ENCODE measurements around the gene FAM171A2. TPM values are rescaled to one million over a fixed set of nuclear protein-coding genes. Genes with fewer than 3 reads are reported as not detected.

FAM171A2 gene
- total RNA-seq, 1 donor, result 4.3 TPM

DNA sequence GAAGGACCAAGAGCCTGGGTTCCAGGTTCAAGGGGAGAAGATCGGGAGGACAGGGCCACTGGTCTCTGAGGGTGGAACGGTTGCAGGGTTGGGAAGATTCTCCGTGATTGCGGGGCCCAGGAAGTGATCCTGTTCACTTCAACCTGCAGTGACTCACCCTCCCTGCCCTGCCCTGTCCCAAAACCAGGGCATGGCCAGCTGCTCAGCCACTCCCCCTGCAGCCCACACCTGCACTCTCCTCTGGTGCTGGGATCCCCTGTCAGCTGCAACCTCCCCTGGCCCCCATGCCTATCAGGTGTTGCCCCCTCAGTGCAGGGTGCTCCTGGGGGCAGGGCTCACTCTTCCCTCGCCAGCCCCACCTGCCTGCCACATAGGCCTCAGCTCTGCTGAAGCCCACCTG is 54.2 kb downstream of the FAM171A2 start:
- TF ChIP-seq, protein P1, sequence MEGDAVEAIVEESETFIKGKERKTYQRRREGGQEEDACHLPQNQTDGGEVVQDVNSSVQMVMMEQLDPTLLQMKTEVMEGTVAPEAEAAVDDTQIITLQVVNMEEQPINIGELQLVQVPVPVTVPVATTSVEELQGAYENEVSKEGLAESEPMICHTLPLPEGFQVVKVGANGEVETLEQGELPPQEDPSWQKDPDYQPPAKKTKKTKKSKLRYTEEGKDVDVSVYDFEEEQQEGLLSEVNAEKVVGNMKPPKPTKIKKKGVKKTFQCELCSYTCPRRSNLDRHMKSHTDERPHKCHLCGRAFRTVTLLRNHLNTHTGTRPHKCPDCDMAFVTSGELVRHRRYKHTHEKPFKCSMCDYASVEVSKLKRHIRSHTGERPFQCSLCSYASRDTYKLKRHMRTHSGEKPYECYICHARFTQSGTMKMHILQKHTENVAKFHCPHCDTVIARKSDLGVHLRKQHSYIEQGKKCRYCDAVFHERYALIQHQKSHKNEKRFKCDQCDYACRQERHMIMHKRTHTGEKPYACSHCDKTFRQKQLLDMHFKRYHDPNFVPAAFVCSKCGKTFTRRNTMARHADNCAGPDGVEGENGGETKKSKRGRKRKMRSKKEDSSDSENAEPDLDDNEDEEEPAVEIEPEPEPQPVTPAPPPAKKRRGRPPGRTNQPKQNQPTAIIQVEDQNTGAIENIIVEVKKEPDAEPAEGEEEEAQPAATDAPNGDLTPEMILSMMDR (IDR thresholded peaks at IDR 0.05; ENCODE audit: extremely low read depth, low read depth, low read length), result no peak
- H3K4me1 ChIP-seq (ENCODE audit: insufficient read depth, low read length), result no peaks in the 10 kb centered on the region
- no peak overlapping the region for H3K4me3 ChIP-seq (ENCODE audit: insufficient read depth, low read length)
- peaks cover 22% of the 10 kb centered on the region for H3K27me3 ChIP-seq (ENCODE audit: insufficient read depth, low read length)
- DNase-seq (ENCODE audit: insufficient read length, low spot score, missing footprints), result peak; percentile 72
- H3K27ac ChIP-seq (ENCODE audit: low read depth, low read length), result no peak overlapping the region
- no peak overlapping the region for H2AFZ ChIP-seq (ENCODE audit: low read length)
- H3K36me3 ChIP-seq (ENCODE audit: insufficient read depth, low read length), result no peaks in the 10 kb centered on the region
- no peaks in the 10 kb centered on the region for H3K9me3 ChIP-seq (ENCODE audit: low read depth, low read length)
- H4K20me1 ChIP-seq (ENCODE audit: insufficient read depth, low read length), result no peaks in the 10 kb centered on the region
- no peak overlapping the region for H3K4me2 ChIP-seq (ENCODE audit: insufficient read depth, low read length)
- H3K79me2 ChIP-seq (ENCODE audit: insufficient read depth, low read length), result no peaks in the 10 kb centered on the region

DNA sequence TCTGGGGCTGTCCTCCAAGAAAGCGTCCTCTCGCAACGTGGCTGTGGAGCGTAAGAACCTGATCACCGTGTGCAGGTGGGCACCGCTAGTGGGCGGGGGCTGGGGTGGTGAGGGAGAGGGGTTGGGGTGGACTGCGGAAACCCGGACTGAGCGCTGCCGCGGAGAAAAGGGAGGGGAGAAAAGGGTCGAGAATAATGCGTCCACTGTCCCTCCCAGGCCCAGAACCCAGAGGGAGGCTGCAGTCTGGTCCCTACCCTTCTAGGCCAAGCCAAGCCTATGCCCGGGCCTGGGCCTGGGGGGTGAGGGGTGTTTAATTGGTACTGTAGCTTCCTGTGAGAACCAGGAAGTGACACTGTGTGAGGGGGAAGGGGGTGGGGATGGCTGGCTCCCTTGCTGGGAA is 54.8 kb downstream of the FAM171A2 start:
- TF ChIP-seq, protein P1 (IDR thresholded peaks at IDR 0.05; ENCODE audit: extremely low read depth, low read depth, low read length), result no peak
- H3K4me2 ChIP-seq (ENCODE audit: insufficient read depth, low read length), result no peak overlapping the region

DNA sequence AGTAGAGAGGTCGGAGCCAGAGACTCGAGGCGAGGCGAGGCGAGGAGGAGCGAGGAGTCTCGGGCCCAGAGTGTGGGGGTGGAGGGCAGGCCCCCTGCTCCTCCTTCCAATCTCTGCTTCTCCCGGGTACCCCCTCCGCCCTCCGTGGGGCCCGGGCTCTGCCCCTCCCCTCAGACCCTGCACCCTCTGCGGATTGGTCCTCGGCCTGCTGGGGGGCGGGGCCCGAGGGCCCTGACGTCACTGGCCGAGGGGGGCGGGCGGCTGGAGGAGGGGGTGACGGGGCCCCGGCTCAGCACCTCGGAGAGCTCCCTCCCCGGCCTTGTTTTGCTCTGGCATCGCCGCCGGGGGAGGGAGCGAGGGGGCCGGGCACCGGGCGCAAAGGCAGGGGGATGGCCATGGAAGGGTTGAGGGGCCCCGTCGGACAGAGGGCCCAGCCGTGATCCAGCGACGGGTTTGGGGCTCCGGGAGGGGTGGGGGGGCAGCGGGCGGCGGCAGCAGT is 55.3 kb downstream of the FAM171A2 start, which contains the start of gene RUNDC3A:
RUNDC3A (plus strand) TSS at position 282 of the 499 bp plus-strand sequence. CDS start 232 bp downstream, outside the sequence.
- peak; percentile 100 for DNase-seq (ENCODE audit: insufficient read length, low spot score, missing footprints)
- Histone ChIP-seq H2AFZ (ENCODE audit: low read length) (no peak within 1 kb of the TSS), H3K27me3 (ENCODE audit: insufficient read depth, low read length) (peaks cover 14% of the 10 kb centered on the region), H3K4me2 (ENCODE audit: insufficient read depth, low read length) (peak within 1 kb of the TSS; percentile 73), H3K27ac (ENCODE audit: low read depth, low read length) (no peak within 1 kb of the TSS), H3K36me3 (ENCODE audit: insufficient read depth, low read length) (no peaks in the 10 kb centered on the region), H4K20me1 (ENCODE audit: insufficient read depth, low read length) (no peaks in the 10 kb centered on the region), H3K4me3 (ENCODE audit: insufficient read depth, low read length) (peak within 1 kb of the TSS; percentile 56), H3K9me3 (ENCODE audit: low read depth, low read length) (no peaks in the 10 kb centered on the region), H3K79me2 (ENCODE audit: insufficient read depth, low read length) (no peaks in the 10 kb centered on the region), H3K4me1 (ENCODE audit: insufficient read depth, low read length) (no peaks in the 10 kb centered on the region)
- TF ChIP-seq, protein P1 (IDR thresholded peaks at IDR 0.05; ENCODE audit: extremely low read depth, low read depth, low read length), result no peak

More for the DNA sequence above, 54.8 kb downstream of the FAM171A2 start:
- DNase-seq (ENCODE audit: insufficient read length, low spot score, missing footprints), result peak; percentile 42
- Histone ChIP-seq H3K9me3 (ENCODE audit: low read depth, low read length) (no peaks in the 10 kb centered on the region), H3K27me3 (ENCODE audit: insufficient read depth, low read length) (peaks cover 16% of the 10 kb centered on the region), H4K20me1 (ENCODE audit: insufficient read depth, low read length) (no peaks in the 10 kb centered on the region), H3K79me2 (ENCODE audit: insufficient read depth, low read length) (no peaks in the 10 kb centered on the region), H3K4me1 (ENCODE audit: insufficient read depth, low read length) (no peaks in the 10 kb centered on the region), H3K36me3 (ENCODE audit: insufficient read depth, low read length) (no peaks in the 10 kb centered on the region), H2AFZ (ENCODE audit: low read length) (no peak overlapping the region), H3K4me3 (ENCODE audit: insufficient read depth, low read length) (no peak overlapping the region), H3K27ac (ENCODE audit: low read depth, low read length) (no peak overlapping the region)

DNA sequence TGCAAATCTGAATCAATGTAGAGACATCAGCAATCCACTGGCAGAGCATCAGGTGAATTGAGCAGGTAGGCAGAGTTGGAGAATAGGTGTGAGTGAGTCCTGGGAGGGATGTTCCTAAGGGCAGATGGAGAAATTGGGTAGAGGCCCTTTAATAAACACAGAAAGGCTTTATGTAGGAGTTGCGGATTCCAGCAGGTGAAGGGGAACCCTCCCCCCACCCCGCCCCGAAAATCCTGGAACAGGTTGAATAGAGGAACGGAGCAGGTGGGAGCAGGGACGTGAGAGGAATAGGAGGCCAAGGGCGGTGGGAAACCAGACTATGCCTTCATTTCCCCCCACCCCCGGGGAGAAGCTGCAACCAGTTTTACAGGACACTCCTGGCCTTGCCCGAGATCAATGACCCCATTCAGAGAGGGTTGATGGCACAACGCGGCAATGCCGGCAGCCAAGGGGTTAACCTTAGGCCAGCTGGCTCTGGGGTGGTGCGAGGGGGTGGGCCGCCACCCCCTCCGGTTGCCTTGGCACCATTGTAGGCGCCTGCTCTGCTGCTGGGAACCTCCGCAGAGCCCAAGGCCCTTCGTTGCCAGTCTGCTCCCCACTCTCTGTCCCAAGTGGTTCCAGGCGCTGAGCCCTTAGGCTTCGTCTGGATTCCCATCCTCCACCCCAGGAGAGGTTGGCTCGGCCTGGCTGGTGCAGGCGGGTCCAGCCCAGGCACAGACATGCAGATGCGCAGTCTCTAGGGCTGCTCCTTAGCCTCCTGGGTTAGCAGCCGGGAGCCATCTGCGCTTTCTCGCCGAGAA is 56.1 kb downstream of the FAM171A2 start:
- H3K4me3 ChIP-seq (ENCODE audit: insufficient read depth, low read length), result no peak overlapping the region
- TF ChIP-seq, protein P1 (IDR thresholded peaks at IDR 0.05; ENCODE audit: extremely low read depth, low read depth, low read length), result no peak
- no peak overlapping the region for H3K4me2 ChIP-seq (ENCODE audit: insufficient read depth, low read length)

More for the DNA sequence above, 56.1 kb downstream of the FAM171A2 start:
- no peak overlapping the region for H2AFZ ChIP-seq (ENCODE audit: low read length)
- no peaks in the 10 kb centered on the region for H4K20me1 ChIP-seq (ENCODE audit: insufficient read depth, low read length)
- no peaks in the 10 kb centered on the region for H3K36me3 ChIP-seq (ENCODE audit: insufficient read depth, low read length)
- DNase-seq (ENCODE audit: insufficient read length, low spot score, missing footprints), result peak; percentile 95
- H3K9me3 ChIP-seq (ENCODE audit: low read depth, low read length), result no peaks in the 10 kb centered on the region
- H3K79me2 ChIP-seq (ENCODE audit: insufficient read depth, low read length), result no peaks in the 10 kb centered on the region
- no peaks in the 10 kb centered on the region for H3K4me1 ChIP-seq (ENCODE audit: insufficient read depth, low read length)
- H3K27ac ChIP-seq (ENCODE audit: low read depth, low read length), result no peak overlapping the region
- H3K27me3 ChIP-seq (ENCODE audit: insufficient read depth, low read length), result peaks cover 11% of the 10 kb centered on the region
